ENCODE measurements around the gene MYO3B.
"Not testable (repeated sequence)": the region's sequence is repeated elsewhere in the genome, so short reads cannot be mapped to it uniquely, and the experiment has no call there.

MYO3B gene

DNA sequence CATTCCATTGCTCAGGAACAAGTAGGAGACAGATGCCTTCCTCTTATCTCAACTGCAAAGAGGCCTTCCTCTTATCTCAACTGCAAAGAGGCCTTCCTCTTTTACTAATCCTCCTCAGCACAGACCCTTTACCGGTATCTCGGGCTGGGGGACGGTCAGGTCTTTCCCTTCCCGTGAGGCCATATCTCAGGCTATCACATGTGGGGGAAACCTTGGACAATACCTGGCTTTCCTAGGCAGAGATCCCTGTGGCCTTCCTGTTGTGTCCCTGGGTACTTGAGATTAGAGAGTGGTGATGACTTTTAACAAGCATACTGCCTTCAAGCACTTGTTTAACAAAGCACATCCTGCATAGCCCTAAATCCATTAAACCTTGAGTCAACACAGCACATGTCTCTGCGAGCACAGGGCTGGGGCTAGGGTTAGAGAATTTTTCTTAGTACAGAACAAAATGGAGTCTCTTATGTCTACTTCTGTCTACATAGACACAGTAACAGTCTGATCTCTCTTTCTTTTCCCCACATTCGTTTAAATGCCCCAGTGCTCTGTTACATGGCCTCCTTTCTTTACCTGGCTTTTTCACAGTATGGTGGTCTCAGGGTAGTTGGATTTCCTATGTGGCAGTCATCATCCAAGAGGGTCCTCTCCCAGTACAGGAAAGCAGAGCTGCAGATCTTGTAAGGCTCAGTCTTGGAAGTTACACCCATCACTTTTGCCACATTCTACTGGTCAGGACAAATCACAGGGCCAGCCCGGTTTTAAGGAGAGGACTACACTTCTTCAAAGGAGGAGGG is 86.0 kb downstream of the MYO3B start:
- DNase-seq = not testable (repeated sequence)

DNA sequence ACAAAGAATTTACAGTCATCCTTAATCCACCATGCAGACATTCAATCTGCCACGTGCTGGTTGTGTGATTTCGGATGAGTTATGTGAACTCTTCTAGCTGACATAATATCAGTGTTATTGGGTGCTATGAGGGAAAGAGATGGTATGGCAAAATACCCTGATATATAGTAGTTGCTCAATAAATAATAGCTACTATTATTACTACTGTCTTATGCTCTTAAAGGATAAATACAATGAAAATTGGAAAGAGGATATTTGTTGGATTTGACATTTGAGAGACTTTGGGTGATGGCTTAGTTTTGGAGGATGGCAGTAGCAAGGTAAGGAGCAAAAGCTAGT is 86.5 kb downstream of the MYO3B start:
- no peak for DNase-seq

DNA sequence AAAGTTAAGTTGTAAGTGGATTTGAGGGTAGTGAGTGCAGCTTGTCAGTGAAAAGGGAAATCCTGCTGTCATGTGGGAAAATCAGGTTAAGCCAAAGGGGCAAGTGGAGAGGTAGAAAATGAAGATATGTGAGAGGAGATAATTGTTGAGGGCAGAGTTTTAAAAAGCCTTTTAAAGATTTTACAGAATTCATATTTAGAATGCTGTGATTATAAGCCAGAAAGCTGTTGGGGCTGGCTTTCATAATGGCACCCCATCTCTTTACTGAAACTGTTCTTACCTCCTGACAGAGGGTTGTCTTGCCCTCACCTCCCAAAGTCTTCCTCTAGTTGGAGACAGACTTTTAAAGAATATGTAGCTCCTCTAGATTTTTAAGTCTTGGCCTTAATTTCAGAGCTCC is 86.9 kb downstream of the MYO3B start:
- DNase-seq = no peak

DNA sequence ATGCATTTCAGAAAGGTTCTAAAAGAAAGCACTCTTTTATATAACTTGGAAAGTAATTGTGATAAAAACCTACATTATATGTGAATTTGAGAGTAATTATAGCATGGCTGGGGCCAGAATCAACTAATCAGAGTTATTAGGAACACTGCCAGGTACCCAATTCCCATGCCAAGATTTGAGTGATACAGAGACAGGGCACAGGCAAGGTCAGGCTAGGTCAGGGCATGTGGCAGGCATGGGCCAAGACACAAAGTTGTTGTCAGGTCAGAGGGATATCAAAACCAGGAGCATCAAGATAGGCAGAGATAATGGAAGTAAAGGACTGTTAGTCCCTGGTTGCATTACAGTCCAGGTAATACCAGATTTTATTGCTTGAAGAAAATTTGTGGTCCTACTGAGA is 87.4 kb downstream of the MYO3B start:
- no peak for DNase-seq

DNA sequence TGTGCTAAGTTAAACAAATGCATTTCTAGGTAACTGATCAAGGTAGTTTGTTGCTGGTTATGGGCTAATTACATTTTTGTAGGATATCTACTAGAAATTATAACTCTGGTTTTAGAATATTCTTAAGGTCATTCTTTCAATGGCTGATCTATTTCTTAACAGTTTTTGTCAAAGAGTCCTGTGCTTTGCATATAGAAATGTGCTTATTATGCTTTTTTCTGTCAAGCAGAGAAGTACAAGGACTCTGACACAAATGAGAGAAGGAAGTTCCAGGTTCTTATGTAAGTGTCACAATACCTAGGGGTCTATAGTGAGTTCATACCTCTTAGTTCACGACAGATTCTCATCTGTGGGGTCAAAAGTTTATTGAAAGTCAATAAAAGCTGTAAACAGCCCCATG is 88.4 kb downstream of the MYO3B start:
- no peak for DNase-seq

DNA sequence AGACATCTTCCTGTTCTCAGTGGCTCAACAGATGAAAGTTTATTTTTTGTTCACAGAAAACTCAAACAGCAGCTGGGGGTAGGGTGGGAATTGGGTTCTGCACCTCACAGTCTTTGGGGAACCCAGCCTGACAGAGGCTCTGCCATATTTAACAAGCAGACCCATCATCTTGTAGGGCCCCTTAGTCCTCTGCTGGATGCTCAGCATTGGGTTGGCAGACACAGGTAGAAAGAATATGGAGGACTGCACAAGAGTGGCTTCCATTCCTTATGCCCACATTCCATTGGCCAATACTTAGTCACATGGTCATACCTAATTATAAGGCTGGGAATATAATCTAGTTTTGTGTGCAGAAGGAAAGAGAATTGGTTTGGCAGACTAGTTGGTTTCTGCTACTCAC is 89.1 kb downstream of the MYO3B start:
- no peak for DNase-seq

DNA sequence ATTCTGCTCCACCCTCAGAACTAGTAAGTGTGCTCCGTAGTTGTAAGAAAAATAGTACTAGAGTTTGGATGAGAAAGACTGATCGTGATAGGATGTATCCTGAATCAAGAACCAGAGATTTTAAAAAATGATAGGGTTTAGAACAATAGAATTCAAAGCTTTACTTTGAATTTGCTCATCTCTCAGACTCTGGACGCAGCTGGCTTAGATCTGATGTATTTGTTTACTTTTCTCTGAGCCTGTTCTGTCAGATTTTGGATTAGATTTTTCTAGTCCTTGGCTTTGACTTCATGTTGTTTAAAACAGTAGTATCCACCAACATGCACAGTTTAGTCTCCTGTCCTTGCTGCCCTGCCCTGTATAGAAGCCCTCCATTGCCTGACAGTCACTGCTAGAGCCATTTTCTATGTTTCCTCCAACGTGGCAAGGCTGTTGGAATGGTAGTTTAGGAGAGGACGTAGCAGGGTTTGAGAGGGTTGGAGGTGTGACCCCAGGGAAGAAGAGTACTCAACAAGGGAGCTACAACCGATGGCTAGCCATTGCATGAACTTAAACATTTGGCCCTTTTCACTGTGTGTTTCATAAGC is 92.4 kb downstream of the MYO3B start:
- no peak for DNase-seq

DNA sequence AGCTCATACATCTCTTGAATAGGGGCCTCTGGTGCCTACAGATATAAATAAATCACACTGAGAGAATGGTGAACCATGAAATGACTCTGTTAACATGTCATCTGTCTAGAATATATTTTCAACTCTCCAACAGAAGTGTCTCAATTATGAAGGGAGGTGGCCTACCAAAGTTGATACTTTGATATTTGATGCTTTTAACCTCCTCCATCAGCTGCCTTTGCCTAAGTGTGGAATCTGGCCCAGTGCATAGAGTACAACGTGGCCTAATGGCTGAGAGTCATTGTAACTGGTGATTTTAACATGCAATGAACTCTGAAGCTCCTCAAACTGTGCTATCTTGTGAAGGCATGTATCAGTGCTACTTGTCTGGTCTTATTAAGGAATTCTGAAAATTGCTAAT is 93.4 kb downstream of the MYO3B start:
- DNase-seq = peak; percentile 72

DNA sequence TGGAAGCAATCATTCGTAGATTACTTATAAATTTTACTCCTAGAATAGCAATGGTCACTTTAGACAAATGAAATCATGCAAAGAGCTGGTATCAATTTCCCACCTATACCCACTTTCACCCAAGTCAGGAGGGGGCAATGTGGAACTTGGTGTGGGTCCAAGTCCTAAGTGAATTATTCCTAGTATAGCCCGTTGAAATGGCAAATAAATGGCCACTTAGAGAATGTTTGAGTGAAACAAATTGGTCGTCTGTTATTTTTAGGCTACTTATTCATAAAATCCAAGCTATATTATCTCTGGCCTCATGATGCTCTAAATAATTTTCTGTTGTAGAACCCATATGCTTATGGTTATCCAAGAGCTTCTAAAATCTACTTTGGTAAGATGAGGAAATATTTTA is 98.1 kb downstream of the MYO3B start:
- DNase-seq = no peak

DNA sequence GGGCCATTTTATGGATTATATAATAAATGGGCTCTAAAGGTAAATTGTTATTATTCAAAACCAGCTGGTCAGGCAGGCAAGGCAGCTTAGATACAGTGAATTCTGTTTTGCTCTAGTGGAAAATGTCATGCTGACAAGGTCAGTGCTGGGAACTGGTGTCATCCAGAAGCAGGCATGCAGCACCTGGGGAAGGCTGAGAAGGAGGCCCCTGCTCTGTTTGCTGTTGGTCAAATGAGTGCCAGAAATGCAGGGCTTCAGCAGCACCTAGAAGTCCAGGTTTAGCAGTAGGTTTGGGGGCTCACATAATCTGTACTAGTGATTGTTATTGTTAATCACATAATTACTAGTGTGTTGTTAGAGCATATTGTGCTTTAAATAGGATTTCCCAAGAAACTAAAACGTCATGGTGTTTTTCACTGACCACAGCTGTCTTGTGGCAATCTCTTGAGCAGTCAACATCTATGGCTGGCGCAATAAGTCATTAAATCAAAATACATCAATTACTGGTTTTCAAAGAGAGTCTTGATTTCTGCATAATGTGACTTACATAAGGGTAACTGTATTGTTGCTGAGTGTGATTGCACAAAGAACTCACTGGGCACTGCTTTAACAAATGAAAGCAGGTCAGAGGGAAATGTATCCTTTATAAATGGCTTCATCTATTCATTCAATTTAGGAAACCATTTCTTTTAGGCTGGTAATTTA is 99.1 kb downstream of the MYO3B start:
- peak; percentile 92 for DNase-seq

DNA sequence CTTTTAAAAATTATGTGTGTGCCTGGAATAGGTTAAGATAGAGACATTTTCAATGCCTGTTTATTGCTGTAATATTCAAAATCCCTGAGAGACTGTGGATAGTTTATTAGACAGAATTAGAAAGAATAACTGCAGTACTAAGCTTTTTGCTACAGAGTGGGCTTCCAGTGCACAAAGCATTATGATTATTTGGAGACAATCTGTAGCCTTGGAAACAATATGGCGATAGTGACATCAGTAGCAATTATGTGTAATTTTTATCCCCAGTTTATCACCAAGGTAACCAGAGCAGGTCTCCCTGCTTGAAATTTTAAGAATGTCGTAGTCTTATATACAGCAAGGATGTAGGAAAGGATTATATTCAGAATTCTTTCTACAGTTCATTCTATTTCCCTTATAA is 100.0 kb downstream of the MYO3B start:
- peak; percentile 80 for DNase-seq

DNA sequence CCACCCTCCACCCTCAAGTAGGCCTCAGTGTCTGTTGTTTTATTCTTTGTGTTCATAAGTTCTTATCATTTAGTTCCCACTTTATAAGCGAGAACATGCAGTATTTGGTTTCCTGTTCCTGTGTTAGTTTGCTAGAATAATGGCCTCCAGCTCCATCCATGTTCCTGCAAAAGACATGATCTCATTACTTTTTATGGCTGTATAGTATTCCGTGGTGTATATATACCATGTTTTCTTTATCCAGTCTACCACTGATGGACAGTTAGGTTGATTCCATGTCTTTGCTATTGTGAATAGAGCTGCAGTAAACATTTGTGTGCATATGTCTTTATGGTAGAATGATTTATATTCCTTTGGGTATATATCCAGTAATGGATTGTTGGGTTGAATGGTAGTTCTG is 101.7 kb downstream of the MYO3B start:
- not testable (repeated sequence) for DNase-seq

DNA sequence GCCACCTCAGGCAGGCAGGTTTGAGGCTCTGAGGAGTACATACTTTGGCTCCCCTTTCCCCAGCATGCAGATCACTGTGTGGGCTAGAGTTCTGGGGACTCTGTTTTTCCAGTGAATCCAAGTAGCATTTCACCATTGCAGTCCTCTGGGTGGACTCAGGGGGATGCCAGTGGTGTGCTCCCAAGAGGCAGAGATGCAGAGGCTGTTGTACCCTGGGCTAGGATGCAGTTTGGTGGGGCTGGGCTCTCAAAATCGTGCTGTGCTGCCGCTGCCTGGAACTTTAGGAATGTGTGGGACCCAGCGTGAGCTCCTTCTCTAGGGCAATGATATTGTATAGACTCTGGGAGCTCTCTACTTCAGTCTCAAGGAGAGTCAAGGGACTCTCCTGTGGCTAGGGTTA is 104.9 kb downstream of the MYO3B start:
- no peak for DNase-seq

DNA sequence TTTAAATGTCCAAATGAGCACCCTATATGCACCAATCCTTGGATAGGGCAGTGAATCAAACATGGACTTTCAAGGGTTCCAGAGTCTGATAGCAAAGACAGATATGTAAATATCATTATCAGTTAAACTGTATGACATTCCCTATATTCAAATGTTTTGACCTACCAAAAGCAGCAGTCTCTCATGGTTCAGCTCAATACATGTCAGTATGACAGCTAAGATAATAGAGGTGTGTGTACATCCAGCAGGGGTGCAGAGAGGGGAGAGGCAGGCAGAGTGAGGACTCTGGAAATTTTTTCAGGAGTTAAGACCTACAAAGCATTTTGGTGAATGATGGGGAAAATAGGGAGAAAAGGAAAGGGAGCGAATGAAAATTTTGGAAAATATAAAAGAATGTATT is 106.3 kb downstream of the MYO3B start:
- no peak for DNase-seq

DNA sequence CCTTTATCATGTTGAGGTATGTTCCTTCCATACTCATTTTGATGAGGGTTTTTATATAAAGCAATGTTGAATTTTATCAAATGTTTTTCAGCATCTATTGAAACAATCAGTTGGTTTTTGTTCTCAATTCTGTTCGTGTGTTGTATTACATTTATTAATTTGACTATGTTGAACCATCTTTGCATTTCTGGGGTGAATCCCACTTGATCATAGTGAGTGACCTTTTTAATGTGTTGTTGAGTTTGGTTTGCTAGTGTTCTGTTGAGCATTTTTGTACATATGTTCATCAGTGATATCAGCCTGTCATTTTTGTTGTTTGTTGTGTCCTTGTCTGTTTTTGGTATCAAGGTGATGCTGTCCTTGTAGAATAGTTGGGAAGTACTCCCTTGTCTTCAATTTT is 110.9 kb downstream of the MYO3B start:
- DNase-seq = no peak

DNA sequence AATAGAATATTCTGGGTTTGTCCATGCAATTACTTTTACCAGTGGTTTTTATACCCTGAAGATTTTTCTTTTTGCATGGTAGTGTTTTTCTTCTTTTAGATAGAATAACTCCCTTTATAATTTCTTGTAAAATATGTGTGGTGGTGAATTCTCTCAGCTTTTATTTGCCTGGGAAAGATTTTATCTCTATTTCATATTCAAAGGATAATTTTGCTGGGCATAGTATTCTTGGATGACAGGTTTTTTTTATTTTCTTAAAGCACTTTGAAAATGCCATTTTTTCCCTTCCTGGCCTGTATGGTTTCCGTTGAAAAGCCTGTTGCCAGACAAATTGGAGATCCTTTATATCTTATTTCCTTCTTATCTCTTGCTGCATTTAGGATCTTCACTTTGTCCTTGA is 113.5 kb downstream of the MYO3B start:
- no peak for DNase-seq

DNA sequence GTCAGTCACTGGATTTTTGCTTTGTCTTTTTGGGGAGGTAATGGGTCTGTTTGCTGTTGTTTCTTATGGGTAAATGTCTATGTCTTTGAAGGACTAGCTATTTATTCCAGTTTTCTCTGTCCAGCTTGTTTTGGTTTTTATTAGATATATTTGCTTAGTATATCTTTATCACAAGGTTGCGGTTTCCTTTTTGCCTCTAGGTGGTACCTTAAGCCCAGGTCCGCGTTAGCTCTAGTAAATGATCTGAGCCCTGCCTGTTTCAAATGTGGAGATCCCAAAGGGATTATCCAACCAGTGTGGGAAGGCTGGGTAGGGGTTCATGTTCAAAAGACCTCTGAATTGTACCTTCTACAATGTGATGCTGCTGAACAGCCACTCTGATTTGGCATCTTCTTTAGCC is 114.5 kb downstream of the MYO3B start:
- DNase-seq = no peak

DNA sequence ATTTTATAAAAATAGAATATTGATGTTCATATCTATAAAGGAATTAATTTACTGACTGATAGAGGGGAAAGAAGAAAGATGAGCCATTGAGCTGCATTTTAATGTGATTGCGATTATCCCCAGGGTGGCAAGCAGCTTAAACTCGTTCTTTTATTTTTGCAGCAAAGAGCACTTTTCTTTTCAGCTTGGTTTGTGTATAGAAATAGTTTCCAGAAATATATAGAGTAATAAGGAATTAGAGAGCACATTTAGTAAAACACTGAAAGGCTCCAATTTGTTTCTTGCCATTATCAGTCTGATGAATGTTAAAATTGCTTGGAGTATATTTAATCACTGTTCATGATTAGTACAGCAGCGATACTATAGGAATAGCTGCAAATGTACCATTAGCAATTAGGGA is 119.5 kb downstream of the MYO3B start:
- no peak for DNase-seq

DNA sequence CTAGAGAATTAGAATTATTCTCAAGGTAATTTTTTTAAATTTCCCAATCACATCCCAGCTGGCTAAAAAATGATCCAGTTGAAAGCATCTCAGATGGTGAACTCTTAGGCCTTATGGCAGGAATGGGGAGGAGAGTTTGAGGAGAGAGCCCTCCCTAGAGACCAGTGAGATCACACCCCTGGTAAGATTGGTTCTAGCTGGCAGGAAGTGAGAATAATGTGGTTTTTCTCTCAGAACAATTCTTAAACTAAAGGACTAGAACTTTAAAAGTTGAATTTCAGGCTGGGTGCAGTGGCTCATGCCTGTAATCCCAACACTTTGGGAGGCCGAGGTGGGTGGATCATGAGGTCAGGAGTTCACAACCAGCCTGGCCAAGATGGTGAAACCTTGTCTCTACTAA is 120.2 kb downstream of the MYO3B start:
- DNase-seq = no peak

DNA sequence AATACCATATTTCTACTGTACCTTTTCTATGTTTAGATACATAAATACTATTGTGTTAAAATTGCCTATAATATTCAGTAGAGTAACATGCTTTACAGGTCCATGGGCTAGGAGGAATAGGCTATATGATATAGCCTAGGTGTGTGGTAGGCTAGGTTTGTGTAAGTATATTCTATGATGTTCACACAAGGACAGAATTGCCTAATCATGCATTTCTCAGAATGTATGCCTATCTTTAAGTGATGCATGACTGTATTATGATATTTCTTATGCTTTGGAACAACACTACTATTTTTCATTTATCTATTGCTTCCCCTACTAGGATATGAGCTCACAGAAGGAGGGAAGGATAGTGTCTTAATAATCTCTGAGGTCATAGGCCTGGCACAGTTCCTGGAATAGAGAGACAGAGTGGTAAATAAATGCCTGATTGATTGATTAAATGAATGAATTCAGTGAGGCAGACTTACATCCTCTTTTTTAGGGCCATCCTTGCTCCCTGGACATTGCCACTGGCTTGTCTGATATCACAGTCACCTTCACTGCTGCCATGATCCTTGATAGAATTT is 121.0 kb downstream of the MYO3B start:
- peak; percentile 14 for DNase-seq

DNA sequence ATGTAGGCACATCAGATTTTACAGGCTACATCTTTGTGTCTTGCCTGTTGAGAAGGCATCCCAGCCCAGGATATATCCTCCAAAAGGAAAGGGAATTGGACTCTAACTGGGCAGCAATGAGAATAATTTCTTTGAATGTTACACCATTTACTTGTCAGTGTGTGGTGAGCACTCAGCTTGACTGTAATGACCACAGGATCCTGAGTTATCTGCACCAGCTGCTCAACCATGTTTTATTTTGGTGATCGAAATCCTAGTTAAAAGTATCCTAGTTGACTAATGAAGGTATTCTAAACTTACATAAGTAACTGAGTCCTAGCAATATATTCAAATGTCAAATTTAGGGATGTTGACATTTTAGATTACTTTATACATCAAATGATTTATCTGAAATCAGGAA is 123.0 kb downstream of the MYO3B start:
- no peak for DNase-seq

DNA sequence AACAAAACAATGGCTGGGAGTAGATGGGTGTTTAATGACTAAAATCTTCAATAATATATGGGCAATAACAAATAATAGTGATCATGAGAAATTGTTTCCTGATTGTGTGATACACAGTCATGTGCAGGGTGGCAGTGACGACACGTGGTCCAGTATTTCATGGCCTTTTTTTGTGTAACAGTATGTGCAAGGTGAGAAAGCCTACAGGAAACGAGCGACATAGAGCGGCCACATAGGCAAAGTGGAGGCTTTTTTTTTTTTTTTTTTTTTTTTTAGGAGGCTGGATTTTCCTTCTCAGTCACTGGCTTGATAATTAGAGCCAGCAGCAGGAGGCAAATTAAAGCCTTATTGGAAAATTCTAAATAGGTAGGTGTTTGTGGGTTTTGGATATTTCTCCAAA is 123.7 kb downstream of the MYO3B start:
- no peak for DNase-seq

DNA sequence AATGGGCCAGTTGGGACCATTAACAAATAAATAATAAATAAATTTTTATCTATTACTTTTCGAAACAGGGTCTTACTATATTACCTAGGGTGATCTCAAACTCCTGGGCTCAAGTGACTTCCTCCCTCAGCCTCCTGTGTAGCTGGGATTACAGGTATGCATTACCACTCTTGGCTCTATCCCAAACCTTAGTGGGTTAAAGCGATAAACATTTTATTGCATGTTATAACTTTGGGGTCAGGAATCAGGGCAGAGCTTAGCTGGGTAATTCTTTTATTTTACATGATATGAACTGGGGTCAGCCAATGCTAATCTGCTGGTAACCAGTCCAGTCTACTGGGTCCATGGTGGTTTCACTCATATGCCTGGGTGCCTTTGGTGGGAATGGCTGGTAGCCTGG is 127.8 kb downstream of the MYO3B start:
- no peak for DNase-seq

DNA sequence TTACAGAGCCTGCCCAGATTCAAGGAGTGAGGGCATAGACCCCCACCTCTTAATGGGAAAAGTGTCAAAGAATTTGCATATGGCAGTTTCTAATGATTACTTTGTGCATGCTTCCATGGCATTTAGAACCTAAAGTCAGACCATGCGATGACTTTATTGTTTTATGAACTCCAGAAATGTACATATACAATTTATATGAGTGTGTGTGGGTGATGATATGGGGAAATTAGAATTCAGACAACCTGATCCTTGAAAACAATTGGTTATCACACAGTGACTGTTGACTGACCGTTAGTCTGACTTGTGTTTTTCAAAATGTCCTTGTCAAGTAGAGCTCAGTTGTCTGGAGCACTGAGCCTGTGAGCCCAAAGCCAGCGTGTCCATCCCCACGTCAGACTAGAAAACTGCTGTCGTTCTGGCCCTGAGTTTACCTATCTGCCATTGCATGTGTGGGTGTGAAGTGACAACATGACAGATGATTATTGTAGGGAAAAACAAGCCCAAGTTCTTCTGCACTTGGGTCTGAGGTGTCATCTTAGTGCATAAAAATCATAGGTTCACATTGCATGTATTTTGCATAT is 128.4 kb downstream of the MYO3B start:
- no peak for DNase-seq

Measured in NCI-H774 (cell line).